ENCODE results near the gene GLRA3.

GRCh38 chr4:174828845-174829701 lies at the start of gene GLRA3:
- TF ChIP-seq POLR2A (IDR thresholded peaks at IDR 0.05; ENCODE audit: low read depth, low read length) (no peak), POLR2AphosphoS5 (IDR thresholded peaks at IDR 0.05; ENCODE audit: low read depth, low read length) (no peak), TAF1 (IDR thresholded peaks at IDR 0.05; ENCODE audit: borderline replicate concordance, low read depth, low read length) (no peak)

All from GM12892 (cell line).